ENCODE measurements around the gene CDC45.

The CDC45 gene

GRCh38 chr22:19549428-19549827, 69.7 kb downstream of the CDC45 start:
- Histone ChIP-seq H3K9me3 (no peaks in the 10 kb centered on the region), H3K27ac (no peak overlapping the region), H3K4me1 (ENCODE audit: control insufficient read depth in 1 of 2, insufficient read depth in 1 of 2, low read depth in 1 of 2, low read length in 1 of 2) (no peaks in the 10 kb centered on the region), H3K27me3 (no peaks in the 10 kb centered on the region), H3K4me3 (ENCODE audit: low read depth in 1 of 2, low read length in 1 of 2) (no peak overlapping the region), H3K36me3 (no peaks in the 10 kb centered on the region)
- TF ChIP-seq CTCF (IDR thresholded peaks at IDR 0.05): no peak

GRCh38 chr22:19550382-19550781, 70.7 kb downstream of the CDC45 start:
- no peak for TF ChIP-seq CTCF (IDR thresholded peaks at IDR 0.05)
- H3K4me3 ChIP-seq (ENCODE audit: low read depth in 1 of 2, low read length in 1 of 2): no peak overlapping the region
- H3K27me3 ChIP-seq: no peaks in the 10 kb centered on the region
- H3K4me1 ChIP-seq (ENCODE audit: control insufficient read depth in 1 of 2, insufficient read depth in 1 of 2, low read depth in 1 of 2, low read length in 1 of 2): no peaks in the 10 kb centered on the region
- H3K27ac ChIP-seq: no peak overlapping the region
- no peaks in the 10 kb centered on the region for H3K9me3 ChIP-seq
- H3K36me3 ChIP-seq: no peaks in the 10 kb centered on the region

GRCh38 chr22:19553201-19553600, 73.5 kb downstream of the CDC45 start:
- H3K27ac ChIP-seq: no peak overlapping the region
- no peaks in the 10 kb centered on the region for H3K4me1 ChIP-seq (ENCODE audit: control insufficient read depth in 1 of 2, insufficient read depth in 1 of 2, low read depth in 1 of 2, low read length in 1 of 2)
- no peaks in the 10 kb centered on the region for H3K27me3 ChIP-seq
- no peaks in the 10 kb centered on the region for H3K36me3 ChIP-seq
- no peak overlapping the region for H3K4me3 ChIP-seq (ENCODE audit: low read depth in 1 of 2, low read length in 1 of 2)
- TF ChIP-seq CTCF (IDR thresholded peaks at IDR 0.05): no peak
- H3K9me3 ChIP-seq: no peaks in the 10 kb centered on the region

GRCh38 chr22:19554834-19555404, 75.2 kb downstream of the CDC45 start:
- Histone ChIP-seq H3K27me3 (no peaks in the 10 kb centered on the region), H3K4me3 (ENCODE audit: low read depth in 1 of 2, low read length in 1 of 2) (no peak overlapping the region), H3K4me1 (ENCODE audit: control insufficient read depth in 1 of 2, insufficient read depth in 1 of 2, low read depth in 1 of 2, low read length in 1 of 2) (no peaks in the 10 kb centered on the region), H3K27ac (no peak overlapping the region), H3K36me3 (no peaks in the 10 kb centered on the region), H3K9me3 (no peaks in the 10 kb centered on the region)
- no peak for TF ChIP-seq CTCF (IDR thresholded peaks at IDR 0.05)

GRCh38 chr22:19555651-19556050, 75.9 kb downstream of the CDC45 start:
- H3K9me3 ChIP-seq: no peaks in the 10 kb centered on the region
- no peaks in the 10 kb centered on the region for H3K4me1 ChIP-seq (ENCODE audit: control insufficient read depth in 1 of 2, insufficient read depth in 1 of 2, low read depth in 1 of 2, low read length in 1 of 2)
- H3K4me3 ChIP-seq (ENCODE audit: low read depth in 1 of 2, low read length in 1 of 2): no peak overlapping the region
- H3K27me3 ChIP-seq: no peaks in the 10 kb centered on the region
- no peak for TF ChIP-seq CTCF (IDR thresholded peaks at IDR 0.05)
- H3K27ac ChIP-seq: no peak overlapping the region
- no peaks in the 10 kb centered on the region for H3K36me3 ChIP-seq

Measured in neutrophil (primary cell).